HG03520 (cell line): Measurements from ENCODE around the gene SUGP1.
"Not testable (repeated sequence)": the region's sequence is repeated elsewhere in the genome, so short reads cannot be mapped to it uniquely, and the experiment has no call there.

Experiments used
- ATAC-seq: cut with Tn5 transposase; IDR thresholded peaks from one replicate; pipeline ENCODE4 v1.9.1; 2021; ENCODE audit warnings: mild to moderate bottlenecking, moderate library complexity; ENCODE audit not compliant: unreplicated experiment

Gene SUGP1

DNA sequence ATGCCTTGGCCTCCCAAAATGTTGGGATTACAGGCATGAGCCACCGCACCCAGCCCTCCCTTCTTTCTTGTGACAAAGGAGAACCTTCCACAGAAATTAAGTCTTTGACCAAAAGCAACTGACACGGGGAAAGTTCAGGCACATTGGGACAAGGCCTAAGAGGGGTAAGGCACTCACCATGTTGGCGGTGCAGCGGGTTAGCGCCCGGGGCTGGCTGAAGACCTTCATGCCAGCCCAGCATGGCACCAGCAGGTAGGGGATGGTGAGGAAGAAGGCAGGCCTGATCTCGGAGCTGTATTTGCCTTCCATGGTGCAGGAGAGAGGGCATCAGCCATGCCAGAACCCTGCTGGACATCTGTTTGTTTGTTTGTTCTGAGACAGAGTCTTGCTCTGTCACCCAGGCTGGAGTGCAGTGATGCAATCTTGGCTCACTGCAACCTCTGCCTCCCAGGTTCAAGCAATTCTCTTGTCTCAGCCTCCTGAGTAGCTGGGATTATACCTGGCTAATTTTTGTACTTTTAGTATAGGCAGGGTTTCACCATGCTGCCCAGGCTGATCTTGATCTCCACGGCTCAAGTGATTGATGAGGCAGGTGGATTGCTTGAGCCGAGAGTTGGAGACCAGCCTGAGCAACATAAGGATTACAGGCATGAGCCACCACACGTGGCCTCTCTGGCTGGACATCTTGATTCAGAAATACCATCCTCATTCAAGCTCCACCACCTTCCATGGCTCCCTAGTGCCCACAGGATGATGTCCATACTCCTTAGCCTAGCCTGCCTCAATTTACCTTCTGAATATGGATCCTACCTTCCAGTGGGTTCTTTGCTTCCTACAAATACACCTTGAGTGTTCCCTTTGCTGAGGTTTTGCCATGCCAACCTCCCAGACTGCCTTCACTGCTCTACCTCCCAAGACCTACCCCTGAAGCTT lies 51.6 kb downstream of the SUGP1 start:
- no peak for ATAC-seq

DNA sequence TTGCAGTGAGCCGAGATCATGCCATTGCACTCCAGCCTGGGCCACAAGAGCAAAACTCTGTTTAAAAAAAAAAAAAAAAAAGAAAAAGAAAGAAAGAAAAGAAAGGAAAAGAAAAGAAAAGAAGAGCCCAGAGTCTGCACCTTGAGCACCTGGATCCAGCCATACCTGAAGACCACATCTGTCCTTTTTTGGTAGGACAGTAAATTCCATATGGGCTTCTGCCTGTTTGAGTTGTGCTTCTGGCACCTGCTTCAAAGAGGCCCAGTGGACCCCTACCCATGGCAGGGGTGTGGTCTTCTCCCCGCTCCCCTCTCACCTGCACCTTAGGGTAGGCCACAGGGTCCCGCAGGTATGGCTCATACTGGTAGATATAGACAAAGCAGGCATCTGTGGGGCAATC lies 53.0 kb downstream of the SUGP1 start:
- ATAC-seq = no peak

DNA sequence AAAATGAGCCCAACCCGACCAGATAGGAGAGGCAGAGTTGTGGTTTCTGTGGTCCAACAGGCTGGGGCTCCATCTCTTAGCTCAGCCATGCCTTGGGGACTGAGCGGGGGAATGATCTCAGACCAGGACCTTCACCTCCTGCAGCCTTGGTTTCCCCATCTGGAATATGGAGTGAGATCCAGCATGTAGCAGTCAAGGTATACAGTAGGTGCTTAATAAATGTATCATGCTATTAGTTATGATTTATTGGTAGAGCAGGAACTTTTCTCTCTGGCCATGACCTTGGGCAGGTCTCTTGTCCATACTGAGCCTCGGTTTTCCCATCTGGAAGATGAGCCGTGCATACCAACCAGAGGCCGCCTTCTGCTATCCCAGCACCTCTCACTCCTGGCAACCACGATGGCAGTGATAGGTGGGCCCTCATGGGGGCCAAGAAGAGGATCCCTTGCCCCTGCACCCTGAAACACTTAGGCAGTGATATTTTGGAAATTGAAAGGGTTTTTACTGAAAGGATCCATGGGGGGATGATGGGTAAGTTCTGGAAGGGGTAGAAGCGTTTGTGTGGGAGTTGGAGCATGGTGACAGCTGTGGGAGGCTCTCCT lies 56.3 kb downstream of the SUGP1 start:
- no peak for ATAC-seq

DNA sequence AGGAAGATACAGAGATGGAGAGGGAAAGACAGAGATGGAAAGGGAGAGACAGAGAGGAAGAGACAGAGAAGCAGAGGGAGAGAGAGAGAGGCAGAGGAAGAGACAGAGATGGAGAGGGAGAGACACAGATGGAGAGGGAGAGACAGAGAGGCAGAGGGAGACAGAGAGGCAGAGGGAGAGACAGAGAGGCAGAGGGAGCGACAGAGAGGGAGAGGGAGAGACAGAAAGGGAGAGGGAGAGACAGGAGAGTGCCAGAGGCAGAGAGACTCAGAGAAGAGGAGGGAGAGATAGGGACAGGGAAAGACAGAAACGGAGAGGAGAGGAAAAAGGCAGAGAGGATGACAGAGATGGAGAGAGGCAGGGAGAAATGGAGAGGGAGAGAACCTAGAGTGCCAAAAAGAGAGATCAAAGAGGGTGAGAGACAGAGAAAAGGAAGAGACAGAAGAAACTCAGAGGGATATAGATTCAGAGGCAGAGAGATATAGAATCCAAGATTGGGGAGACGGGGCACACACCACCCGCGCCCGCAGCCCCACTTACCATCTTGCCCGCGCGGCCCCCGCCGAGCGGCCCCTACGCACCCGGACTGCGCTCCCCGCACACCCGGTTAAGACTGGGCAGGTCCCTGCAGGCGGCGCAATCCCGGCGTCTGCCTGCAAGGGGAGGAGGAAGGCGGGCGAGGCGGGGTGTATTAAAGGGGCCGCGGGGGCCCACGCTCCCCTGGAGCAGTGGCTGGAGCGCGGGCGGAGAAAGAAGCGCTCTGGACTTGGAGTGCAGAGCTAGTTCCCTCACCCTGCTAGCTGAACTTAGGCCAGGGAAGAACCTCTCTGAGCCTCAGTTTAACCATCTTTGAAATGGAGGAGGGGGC lies 57.9 kb downstream of the SUGP1 start:
- no peak for ATAC-seq

DNA sequence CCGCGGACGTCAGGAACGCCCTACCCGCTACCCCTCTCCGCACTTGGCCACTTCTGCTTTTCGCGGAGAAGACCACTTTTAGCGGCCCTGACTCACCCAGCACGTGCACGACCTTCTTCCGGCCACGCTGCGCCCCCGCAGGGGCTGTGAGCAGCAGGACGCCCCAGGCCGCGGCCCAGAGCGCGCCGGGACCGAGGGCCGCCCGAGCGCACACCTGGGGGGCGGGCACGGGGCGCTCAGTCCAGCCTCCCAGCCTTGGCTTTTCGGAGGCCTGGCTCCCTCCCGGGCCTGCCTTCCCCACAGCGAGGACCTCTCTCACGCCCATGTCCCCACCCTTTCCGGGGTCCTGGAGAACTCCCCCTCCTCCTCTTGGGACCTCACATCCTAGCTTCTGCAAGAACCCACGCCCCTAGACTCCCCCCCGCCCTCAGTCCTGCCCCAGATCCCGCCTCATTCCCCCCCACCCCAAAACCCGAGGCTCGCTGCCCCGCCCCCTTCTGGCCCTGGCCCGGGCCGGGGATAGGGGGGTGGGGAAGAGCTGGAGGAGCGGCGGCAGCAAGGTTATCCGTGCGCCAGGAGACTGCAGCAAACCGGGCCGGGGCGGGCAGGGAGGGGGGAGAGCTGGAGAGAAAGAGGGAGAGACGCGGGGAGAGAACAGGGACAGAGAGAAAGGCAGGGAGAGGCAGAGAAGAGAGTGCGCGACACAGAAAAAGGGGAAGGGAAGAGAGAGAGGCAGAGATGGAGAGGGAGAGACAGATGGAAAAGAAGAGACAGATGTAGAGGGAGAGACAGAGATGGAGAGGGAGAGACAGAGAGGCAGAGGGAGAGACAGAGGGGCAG lies 58.7 kb downstream of the SUGP1 start:
- ATAC-seq = no peak

DNA sequence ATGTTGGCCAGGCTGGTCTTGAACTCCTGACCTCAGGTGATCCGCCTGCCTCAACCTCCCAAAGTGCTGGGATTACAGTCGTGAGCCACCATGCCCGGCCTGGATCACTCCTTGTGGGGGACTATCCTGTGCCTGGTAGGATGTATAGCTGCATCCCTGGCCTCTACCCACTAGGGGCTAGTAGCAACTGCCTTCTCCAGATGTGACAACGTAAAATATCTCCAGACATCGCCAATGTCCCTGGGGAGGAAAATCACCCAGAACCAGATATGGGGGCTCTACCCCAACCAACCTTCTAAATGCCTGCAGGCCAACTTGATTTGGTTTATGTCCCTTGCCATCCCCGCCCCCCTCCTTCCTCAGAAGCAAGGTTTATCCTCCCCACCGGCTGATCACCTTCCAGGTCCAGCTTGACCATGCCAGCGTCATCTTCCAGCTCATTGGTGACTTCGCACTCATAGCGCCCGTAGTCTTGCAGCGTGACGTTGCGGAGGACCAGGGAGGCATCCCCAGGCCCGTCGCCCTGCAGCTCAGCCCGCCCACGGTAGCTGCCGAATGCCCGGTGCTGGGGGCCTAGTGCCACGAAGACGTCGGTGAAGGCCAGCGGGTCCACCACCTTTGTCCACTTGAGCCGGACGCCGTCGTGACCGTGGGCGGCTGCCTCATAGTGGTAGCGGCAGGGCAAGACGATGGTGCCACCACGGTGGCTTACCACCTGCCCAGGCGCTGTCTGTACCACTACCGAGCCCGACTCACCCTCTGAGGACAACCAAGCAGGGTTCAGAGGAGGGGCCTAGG lies 59.7 kb downstream of the SUGP1 start:
- ATAC-seq = no peak

DNA sequence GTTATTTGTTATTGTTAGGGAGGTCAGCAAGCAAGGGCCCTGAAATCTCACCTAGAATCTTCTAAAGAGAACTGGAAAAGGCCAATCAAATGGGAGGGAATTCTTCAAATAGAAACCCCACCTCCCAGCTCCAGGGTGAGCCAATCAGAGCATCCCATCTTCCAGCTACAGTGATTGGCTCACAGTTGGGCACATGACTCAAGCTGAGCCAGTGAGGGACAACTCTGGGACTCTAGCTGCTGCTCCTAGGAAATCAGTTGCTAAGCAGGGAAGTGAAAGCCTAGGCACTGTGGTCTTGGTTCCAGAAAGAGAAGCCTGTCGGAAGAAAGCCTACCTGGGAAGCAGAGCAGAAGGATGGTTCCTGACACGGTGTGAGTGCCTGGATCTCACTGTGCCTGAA lies 60.6 kb downstream of the SUGP1 start:
- ATAC-seq = no peak

DNA sequence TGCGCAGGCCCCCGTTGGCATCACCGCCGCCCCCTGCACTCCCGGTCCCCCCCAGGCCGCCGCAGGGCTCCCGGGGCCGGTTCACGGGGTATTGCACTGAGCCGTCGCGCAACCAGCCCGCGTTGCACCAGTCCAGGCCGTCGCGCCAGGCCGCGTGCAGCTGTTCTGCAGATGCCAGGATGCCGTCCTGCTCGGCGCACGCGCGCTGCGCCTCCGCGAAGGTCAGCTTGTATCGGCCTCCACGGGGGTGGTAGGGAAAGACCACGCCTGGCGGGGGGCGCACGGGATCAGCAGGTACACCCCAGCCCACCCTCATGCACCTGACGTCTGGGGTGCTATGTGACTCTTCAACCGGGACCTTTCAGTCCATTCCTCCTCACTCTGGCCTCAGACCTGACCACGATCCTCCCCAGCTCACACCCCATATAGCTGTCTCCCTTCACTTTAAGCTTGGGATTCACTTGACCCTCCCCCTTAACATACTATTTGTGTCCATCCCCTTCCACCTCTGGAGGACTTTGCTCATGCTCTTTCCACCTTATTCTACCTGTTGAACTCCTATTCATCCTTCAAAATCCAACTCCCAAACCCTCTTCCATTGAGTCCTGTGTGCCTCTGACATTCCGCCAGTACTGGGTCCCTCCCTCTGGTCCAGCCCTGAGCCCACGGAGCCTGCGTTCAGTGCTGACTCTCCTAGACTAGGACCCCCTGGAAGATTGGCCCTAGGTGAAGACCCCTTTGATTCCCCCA lies 61.5 kb downstream of the SUGP1 start:
- ATAC-seq = no peak

DNA sequence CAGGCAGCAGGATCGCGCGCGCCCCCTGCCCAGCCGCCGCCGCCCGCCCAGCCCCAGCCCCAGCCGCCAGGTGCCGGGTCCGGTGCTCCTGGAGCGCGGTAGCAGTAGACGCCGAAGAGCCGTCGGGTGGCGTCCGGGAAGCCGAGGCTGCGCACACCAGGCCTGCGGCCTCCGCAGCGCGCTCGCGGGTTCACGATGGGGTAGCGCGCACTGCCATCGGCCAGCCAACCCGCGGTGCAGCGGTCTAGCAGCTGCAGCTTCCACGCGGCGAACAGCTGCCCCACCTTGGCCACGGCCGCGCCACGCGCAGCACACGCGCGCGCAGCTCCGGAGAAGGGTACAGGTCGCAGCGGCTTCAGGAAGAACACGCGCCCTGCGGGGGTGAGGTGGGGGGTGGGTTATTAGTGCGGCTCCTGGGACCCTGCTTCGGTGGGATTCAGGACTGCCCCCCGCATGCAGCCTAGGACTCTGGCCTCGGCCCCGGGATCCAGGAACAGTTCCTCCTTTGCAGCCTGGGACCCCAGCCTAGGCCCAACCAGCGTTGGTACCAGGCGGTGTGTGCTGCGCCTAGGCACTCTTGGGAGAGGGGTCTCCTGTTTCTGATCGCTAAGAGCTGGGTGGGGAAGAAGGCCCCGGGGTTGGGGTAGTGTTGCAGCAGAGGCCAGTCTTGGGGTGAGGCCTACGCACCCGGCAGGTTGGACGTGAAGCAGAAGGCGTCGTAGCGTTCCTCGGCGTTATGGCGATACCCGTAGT lies 62.3 kb downstream of the SUGP1 start:
- no peak for ATAC-seq

DNA sequence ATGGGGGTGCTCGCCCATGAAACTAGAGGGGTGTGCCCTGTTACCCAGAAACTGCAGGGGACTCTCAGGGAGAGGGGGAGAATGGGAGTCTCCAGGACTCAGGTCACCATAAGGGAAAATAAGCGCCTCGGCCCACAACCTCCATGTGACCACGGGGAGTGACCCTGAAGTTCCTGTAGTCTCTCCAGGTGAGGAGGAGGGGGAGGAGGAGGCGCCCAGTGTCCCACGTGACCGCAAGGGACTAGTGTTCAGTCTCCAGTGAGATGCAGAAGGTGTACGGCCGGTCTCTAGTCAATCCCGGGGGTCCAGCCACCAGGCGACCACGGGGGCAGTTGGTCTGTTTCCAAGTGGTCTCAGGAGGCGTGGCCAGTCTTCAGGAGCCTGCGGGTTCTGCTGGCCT lies 63.2 kb downstream of the SUGP1 start:
- ATAC-seq = no peak

DNA sequence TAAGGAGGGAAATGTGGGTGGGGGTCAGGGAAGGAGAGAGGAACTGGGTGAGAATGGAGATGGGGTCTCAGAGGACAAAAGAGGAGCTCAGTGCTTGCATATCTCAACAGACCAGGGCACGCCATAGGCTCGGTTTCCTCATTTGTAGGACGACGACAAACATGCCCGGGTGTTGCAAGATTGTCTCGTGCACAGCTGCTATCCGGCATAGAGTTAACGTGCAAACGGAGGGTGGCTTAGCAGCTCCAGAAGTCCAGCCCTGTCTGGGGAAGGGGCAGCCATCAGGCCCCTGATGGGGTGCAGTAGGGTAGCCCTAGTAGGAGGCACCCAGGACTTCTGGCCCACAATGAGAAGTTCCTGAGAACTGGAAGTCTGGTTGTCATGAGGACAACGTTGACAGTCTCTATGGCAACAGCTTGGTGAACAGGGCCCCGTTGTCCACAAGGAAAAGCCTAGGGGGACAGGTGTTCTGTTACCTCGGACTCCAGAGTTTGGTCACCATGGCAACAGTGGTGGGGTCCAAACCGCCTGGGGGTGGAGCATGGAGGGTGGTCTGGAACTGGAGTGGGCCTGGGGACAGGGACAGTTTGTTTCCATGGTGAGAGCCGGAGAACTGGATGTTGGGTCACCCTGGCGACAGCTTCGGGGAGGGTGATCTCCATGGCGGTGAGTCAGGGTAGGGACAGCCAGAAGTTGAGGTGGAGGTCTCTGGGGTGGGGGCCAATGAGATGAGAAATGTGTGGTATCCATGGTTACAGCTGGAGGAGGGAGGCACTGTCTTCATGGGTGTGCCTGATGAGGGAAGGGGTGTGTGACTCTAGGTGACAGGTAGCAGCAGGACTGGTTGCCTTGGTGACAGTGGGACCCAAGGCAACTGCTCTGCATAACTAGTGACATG lies 64.0 kb downstream of the SUGP1 start:
- no peak for ATAC-seq

DNA sequence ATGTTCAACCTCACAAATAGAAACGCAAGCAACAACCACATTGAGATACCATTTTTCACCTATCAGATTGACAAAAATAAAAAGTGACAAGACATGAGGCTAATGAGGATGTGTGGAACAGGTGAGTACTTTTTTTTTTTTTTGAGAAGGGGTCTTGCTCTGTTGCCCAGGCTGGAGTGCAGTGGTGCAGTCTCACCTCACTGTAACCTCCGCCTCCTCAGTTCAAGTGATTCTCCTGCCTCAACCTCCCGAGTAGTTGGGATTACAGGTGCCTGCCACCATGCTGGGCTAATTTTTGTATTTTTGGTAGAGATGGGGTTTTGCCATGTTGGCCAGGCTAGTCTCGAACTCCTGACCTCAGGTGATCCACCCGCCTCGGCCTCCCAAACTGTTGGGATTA lies 66.9 kb downstream of the SUGP1 start:
- not testable (repeated sequence) for ATAC-seq

DNA sequence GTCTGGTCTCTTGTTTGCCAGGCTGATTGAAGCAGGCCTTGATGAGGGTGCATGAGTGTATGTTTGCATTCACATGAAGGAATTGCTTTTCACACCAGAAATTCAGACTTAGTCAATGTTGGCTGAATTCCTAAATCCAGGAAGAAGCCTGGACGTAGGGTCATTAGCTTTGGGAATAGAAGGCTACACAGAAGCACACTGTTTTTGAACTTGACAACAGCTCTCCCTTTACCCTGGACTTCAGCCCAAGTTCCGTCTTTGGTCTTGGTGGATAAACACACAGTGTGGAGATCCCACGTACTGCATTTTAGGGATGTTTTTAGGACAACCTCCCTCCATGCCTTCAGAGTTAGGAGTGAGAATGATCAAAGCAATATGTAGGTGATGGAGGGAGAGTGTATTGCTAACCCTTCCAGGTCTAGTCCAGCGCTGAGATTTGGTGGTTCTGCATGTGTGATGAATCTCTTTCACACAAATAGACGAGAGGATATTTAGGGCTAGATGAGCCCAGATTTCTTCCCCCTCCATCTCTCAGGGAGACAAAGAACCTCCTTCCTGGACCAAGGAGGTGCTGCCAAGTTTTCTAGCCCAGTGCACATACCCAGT lies 70.0 kb downstream of the SUGP1 start:
- no peak for ATAC-seq

DNA sequence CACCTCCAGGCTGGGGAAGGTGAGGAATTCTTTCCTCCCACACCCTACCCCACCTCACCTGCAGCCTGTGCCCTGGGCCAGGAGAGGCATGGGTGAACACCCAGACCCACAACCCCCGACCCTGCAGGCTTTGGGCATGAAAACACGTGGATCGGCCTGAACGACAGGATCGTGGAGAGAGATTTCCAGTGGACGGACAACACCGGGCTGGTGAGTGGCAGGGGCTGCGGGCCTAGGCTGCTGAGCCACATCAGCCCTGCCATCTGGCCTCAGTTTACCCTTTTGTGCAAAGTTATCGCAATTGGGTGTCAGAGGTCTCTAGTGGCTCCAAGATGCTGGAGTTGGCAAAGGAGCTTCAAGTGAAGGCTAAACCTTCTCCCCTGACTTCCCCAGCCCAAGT lies 79.8 kb downstream of the SUGP1 start:
- ATAC-seq = no peak

DNA sequence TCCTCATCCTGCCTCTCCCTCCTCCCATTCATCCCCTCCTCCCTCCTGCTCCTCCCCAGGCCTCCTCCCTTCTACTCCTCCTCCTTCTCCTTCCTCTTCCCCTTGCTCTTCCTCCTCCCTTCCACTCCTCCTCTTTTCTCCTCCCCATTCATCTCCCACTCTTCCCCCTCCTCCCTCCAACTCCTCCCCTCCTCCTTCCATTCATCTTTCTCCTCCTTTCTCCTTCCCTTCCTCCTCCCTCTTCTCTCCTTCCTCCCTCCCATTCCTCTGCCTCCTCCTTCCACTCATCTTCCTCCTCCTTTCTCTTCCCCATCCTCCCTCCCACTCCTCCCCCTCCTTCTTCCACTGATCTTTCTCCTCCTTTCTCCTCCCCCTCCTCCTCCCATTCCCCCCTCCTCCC lies 80.6 kb downstream of the SUGP1 start:
- no peak for ATAC-seq

DNA sequence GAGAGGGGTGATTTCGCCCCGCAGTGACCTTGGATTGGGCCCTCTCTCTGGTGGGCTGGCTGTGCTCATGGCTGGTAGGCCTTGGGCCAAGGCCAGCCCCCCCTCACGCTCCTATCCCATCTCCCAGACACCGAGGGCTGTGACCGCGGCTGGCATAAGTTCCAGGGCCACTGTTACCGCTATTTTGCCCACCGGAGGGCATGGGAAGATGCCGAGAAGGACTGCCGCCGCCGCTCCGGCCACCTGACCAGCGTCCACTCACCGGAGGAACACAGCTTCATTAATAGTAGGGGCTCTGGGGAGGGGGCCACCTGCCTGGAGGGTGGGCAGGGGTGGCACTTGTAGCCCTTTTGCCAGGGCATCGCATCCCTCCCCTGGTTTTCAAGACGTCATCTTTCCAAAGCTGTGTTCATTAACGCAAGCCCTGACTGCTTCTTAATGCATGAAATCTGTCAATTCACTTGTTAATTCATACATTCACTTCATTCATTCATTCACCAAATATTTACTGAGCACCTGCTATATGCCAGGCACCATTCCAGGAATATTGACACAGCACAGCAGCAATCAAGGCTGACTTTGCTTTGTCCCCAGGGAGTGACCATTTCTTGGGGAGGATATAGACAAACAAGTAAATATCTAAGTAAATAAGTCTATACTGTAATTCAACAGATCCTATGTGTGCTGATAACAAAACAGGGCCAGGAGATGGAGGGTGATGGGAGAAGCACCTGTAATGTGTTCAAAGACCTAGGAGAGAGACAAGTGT lies 82.0 kb downstream of the SUGP1 start:
- no peak for ATAC-seq
